Stimulated activated CD8-positive, alpha-beta memory T cell treated with anti-CD3 and anti-CD28 coated beads, Interleukin-4, amount 100 ng/mL, for 1 hour (primary cell): Measurements from ENCODE around the gene HECTD4.
"Not testable (repeated sequence)": the region's sequence is repeated elsewhere in the genome, so short reads cannot be mapped to it uniquely, and the experiment has no call there.

Experiments used
- DNase-seq, 2 donors: peaks; one replicate each; pipeline ENCODE4 v3.0.0-alpha.2; 2020; ENCODE audit warnings: low read depth in 2 of 2, low spot score in 1 of 2

Gene HECTD4

DNA sequence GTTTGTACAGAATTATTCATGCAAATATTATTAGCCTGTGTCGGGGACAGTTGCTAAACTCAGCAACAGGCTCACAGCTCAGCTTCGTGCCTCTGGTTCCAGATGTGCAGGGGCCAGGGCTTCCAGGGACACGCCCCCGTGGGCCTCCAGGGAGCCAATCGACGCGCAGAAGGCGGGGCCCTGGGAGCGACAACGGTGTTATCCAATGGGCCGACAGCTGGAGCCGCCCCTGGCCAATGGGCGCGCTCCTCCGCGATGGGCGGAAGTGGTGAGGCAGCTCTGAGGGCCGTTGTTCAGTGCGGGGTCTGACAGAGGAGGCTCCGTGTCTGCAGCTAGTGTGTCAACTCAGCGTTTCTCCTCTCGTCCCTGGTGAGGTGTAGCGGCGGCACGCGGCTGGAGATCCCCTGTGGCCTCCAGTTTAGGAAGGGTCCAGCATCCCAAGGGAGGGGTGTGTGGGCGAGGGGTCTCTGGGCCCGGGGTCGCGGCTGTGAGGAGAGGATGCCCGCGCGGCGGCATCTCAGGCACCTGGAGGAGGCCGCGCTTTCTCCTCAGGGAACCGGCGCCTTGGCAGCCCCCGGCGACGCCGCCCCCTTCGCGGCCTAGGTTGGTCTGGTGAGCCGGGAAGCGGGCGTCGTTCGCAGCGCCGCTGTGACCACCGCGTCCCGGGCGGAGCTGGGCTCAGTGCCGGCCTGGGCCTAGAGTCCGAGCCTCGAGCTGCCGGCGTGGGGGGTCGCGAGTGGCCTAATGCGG lies 256.8 kb downstream of the HECTD4 start, which contains the start of gene TRAFD1:
Gene TRAFD1, plus strand, starts transcription at position 311 of the 750 bp plus-strand sequence. CDS start 4,963 bp downstream, outside the sequence.
- peak; percentile 95 to 98 for DNase-seq

GRCh38 chr12:112124918-112125249 lies 257.3 kb downstream of the HECTD4 start:
- no peak for DNase-seq

DNA sequence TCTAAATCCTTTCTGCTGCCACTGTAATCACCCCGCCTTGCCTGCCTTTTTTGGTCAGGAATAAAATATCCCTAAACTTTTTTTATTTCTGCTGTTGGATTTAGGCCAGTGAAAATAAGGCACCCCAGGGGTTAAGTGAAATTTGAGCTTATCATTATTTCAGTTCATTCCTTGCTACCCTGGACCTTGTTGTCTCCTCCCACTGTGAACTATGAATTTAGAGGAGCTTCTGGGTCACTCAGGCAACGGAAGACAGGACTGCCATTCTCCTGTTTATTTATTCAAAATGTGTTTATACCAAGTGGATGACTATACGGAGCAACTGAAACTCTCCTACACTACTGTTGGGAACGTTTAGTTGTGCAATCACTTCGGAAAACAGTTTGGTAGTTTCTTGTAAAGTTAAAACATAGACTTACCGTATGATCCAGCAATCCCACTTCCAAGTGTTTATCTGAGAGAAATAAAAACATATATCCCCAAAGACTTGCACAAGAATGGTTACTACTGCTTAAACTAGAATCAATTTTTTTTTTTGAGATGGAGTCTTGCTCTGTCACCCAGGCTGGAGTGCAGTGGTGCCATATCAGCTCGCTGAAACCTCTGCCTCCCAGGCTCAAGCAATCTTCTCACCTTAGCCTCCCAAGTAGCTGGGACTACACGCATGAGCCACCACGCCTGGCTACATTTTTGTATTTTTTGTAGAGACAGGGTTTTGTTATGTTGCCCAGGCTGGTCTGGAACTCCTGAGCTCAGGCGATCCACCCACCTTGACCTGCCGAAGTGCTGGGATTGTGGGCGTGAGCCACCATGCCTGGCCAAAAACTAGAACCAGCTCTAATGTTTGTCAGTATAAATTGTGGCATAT lies 259.2 kb downstream of the HECTD4 start:
- DNase-seq = no peak

- no peak for DNase-seq
These were observed 260.3 kb downstream of the HECTD4 start for GRCh38 chr12:112121780-112122565.

DNA sequence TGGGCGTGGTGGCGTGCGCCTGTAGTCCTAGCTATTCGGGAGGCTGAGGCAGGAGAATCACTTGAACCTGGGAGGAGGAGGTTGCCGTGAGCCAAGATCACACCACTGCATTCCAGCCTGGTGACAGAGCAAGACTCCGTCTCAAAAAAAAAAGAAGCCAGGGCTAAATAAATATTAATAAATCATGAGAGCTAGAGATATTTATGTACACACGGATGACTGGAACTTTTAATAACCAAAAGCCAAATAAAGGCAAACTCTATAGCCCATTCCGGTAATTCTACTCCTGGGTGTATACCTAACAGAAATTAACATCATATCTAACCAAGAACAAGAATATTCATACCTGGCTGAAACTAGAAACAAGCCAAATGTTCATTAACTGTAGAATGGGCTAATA lies 264.5 kb downstream of the HECTD4 start:
- no peak for DNase-seq

DNA sequence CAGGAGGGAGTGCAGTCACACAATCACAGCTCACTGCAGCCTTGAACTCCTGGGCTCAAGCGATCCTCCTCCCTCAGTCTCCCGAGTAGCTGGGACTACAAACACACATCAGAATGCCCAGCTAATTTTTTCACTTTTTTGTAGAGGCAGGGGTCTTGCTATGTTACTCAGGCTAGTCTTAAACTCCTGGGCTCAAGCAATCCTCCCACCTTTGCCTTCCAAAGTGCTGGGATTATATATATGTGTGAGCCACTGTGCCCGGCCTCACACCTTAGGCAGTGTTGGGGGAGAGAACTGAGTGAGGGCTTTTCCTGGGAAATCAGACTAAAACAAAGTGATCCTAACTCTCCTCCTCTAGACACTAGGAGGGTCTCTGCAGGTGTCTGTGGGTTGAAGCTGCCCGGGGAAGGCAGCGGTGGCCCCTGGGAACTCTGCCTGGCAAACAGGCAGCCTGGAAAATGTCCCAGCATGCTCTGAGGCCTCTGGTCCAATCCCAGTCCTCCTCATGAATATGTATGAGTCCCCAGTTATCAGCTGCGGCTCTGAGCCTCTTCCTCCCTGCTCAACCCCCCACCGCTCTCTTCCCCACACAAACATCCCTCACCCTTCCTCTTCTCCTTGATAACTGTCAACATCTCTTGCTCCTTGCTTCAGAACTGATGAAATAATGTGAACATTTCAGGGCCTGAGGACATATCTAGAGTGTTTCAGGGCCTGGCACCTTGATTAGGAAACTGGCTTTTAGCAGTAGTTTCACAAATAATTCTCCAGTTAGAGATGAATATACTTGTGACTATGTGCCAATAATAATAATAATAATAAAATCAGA lies 265.8 kb downstream of the HECTD4 start:
- no peak for DNase-seq

GRCh38 chr12:112115259-112116045 lies 266.8 kb downstream of the HECTD4 start:
- no peak for DNase-seq

DNA sequence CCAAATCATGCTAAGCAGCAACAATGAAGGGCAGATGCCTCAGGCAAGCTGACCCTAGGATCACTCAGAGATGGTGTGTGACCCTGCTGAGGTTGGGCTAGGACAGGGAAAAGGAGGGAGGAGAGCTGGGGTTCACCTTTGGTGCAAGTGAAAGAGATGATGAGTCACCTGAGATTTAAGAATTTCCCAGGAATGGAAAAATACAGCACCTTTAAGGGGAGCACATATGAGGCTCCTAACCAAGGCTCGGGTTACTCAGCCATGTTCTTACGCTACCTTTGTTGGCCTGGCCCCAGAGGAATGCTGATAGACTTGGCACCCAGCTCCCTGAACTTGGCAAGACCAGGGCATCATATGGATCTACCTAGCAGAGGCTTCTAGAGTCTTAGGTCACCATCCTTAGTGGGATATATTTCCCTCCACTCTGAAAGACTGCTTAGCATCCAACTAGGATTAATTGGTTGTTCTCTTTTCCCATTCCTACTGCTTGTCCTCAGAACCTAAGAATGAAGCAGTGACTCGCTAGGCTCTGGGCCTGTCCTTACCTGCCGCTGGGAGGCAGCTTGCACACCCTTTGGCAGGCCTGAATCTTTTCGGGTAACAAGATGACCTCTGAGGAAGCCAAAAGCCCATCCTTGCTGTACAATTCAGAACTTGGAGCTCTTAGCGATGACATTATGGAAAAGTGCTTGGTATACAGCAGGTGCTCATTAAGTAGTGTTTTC lies 269.7 kb downstream of the HECTD4 start:
- no peak for DNase-seq

GRCh38 chr12:112111931-112112330 lies 270.3 kb downstream of the HECTD4 start:
- no peak for DNase-seq

GRCh38 chr12:112110787-112111662 lies 271.2 kb downstream of the HECTD4 start:
- not testable (repeated sequence) for DNase-seq
